Activated naive CD8-positive, alpha-beta T cell treated with anti-CD3 and anti-CD28 coated beads, Interleukin-2, amount 10 ng/mL, durations not matched to agents 7 days and 5 days (primary cell): ENCODE results near the gene TYR. TPM values are rescaled to one million over a fixed set of nuclear protein-coding genes. Genes with fewer than 3 reads are reported as not detected.
"Not testable (repeated sequence)": the region's sequence is repeated elsewhere in the genome, so short reads cannot be mapped to it uniquely, and the experiment has no call there.

Experiments used
- ATAC-seq: fragments of 150-1000 bp; cut with Tn5 transposase; one replicate; pipeline ENCODE4 v1.10.0; 2021; ENCODE audit warnings: low read depth, moderate library complexity
- POLR2A ChIA-PET: fragments of 350-600 bp; sonication (Branson Sonifier 250); formaldehyde crosslinking; loops from one replicate; lab custom pipeline; 2021; ENCODE audit warnings: antibody characterized with exemption; lab: Charles Lee
- DNase-seq: peaks from one replicate; pipeline ENCODE4 v3.0.0; 2021
- H3K27ac Mint-ChIP-seq: one replicate; pipeline ENCODE4 v1.8.0; 2022; ENCODE audit warnings: mild to moderate bottlenecking, mixed read lengths
- H3K27me3 Mint-ChIP-seq: one replicate; pipeline ENCODE4 v1.8.0; 2022; ENCODE audit warnings: mild to moderate bottlenecking, moderate library complexity, mixed read lengths
- H3K36me3 Mint-ChIP-seq: one replicate; pipeline ENCODE4 v1.8.0; 2021; ENCODE audit warnings: mild to moderate bottlenecking, mixed read lengths
- H3K4me1 Mint-ChIP-seq: one replicate; pipeline ENCODE4 v1.8.0; 2021; ENCODE audit warnings: mixed read lengths
- H3K4me3 Mint-ChIP-seq: one replicate; pipeline ENCODE4 v1.8.0; 2022; ENCODE audit warnings: mild to moderate bottlenecking, moderate library complexity, mixed read lengths
- H3K9me3 Mint-ChIP-seq: one replicate; pipeline ENCODE4 v1.8.0; 2021; ENCODE audit warnings: mixed read lengths
- total RNA-seq, 2 experiments: library from RNA; stranded (reverse); gene quantifications; one replicate each; pipeline ENCODE4 v1.2.3, GENCODE V29; 2021

TYR gene
- total RNA-seq, 2 experiments from 2014 or later: not detected

GRCh38 chr11:89340450-89340849 lies 162.8 kb downstream of the TYR start:
- POLR2A ChIA-PET, H3K4me3 Mint-ChIP-seq, H3K4me1 Mint-ChIP-seq, H3K27me3 Mint-ChIP-seq, DNase-seq, H3K27ac Mint-ChIP-seq, ATAC-seq, H3K36me3 Mint-ChIP-seq, H3K9me3 Mint-ChIP-seq: not testable (repeated sequence)

- H3K4me3 Mint-ChIP-seq, H3K27ac Mint-ChIP-seq, H3K9me3 Mint-ChIP-seq, ATAC-seq, H3K36me3 Mint-ChIP-seq, H3K27me3 Mint-ChIP-seq, H3K4me1 Mint-ChIP-seq, POLR2A ChIA-PET, DNase-seq: not testable (repeated sequence)
Measured at GRCh38 chr11:89342880-89343572, 165.4 kb downstream of the TYR start.

Other genes starting within 250 kb of the TYR start
- gene GRM5, start 111.9 kb upstream of the TYR start, total RNA-seq: not detected